HepG2 (cell line): ENCODE data around the gene UBE2E1. TPM values are rescaled to one million over a fixed set of nuclear protein-coding genes. Genes with fewer than 3 reads are reported as not detected.
"Not testable (repeated sequence)": the region's sequence is repeated elsewhere in the genome, so short reads cannot be mapped to it uniquely, and the experiment has no call there.

ENCODE experiments used
- ATAC-seq: fragments of 200-7000 bp; cut with Tn5 transposase; 3 replicates; pipeline ENCODE4 v1.9.1; 2020; ENCODE audit warnings: mild to moderate bottlenecking, moderate library complexity
- BruUV-seq: library from RNA; stranded (reverse); fragments of 400-500 nt; replicated peaks from 2 replicates; lab custom pipeline; 2021; lab: Mats Ljungman, UMichigan
- CTCF ChIA-PET: fragments of 300-600 bp; formaldehyde crosslinking; extraction: SDS; loops from one replicate; lab custom pipeline; 2021; ENCODE audit warnings: low total read pairs, inconsistent platforms, low intra/inter-chr PET ratio; lab: Yijun Ruan, JAX
- POLR2A ChIA-PET: fragments of 350-600 bp; sonication (Branson Sonifier 250); formaldehyde crosslinking; loops from one replicate; lab custom pipeline; 2020; ENCODE audit warnings: antibody characterized with exemption, inconsistent platforms; lab: Yijun Ruan, JAX
- DNase-seq: peaks from one replicate; pipeline ENCODE4 v3.0.0-alpha.2; 2015; ENCODE audit warnings: low spot score
- FAIRE-seq: peaks from 3 replicates; lab custom pipeline; 2011; peaks lifted over from hg19 to GRCh38; lab: Jason Lieb, UNC
- H2AFZ ChIP-seq: one replicate; pipeline ENCODE4 v1.6.1; 2011; ENCODE audit warnings: low read length, inconsistent platforms
- H3K27ac ChIP-seq: fragments of 300-600 bp; 3 replicates; pipeline ENCODE4 v1.8.0; 2011; ENCODE audit warnings: mixed run types, mild to moderate bottlenecking, mixed read lengths, low read length, inconsistent platforms; ENCODE audit not compliant: insufficient read depth; ENCODE audit errors: extremely low read length
- H3K27me3 ChIP-seq, 2 experiments: fragments of 200-600 bp in 1 of 2; 2 replicates in 1 of 2; 3 replicates in 1 of 2; pipeline versions ENCODE4 v1.6.0 to v1.8.0; 2011; ENCODE audit warnings: low read length in 2 of 2, mild to moderate bottlenecking in 2 of 2, moderate library complexity in 2 of 2, inconsistent platforms in 1 of 2; ENCODE audit not compliant: insufficient read depth in 2 of 2, control insufficient read depth in 1 of 2
- H3K36me3 ChIP-seq, 2 experiments: fragments of 200-600 bp in 1 of 2; replicated peaks in 1 of 2; 2 replicates in 1 of 2; 3 replicates in 1 of 2; pipeline versions ENCODE4 v1.5.1 to v1.8.0; 2011; ENCODE audit warnings: low read length in 2 of 2, inconsistent platforms in 1 of 2; ENCODE audit not compliant: insufficient read depth in 2 of 2, control insufficient read depth in 1 of 2
- H3K4me1 ChIP-seq: 2 replicates; pipeline ENCODE4 v1.5.1; 2012; ENCODE audit warnings: low read length, inconsistent platforms; ENCODE audit not compliant: insufficient read depth
- H3K4me2 ChIP-seq: 2 replicates; pipeline ENCODE4 v1.6.0; 2011; ENCODE audit warnings: low read depth, low read length, inconsistent platforms
- H3K4me3 ChIP-seq, 3 experiments: fragments of 200-600 bp in 1 of 3; sonication (generic), shearing (Covaris generic) in 1 of 3; replicated peaks in 1 of 3; 2 replicates each; pipeline ENCODE4 v1.5.1; 2011 to 2016; ENCODE audit warnings: low read length in 3 of 3, inconsistent platforms in 2 of 3, low read depth in 2 of 3, mild to moderate bottlenecking in 2 of 3, control low read depth in 1 of 3, mixed read lengths in 1 of 3; ENCODE audit not compliant: insufficient read depth in 1 of 3
- H3K79me2 ChIP-seq: one replicate; pipeline ENCODE4 v1.6.1; 2011; ENCODE audit warnings: low read length, inconsistent platforms; ENCODE audit not compliant: insufficient read depth
- H3K9ac ChIP-seq: 2 replicates; pipeline ENCODE4 v1.6.0; 2011; ENCODE audit warnings: mild to moderate bottlenecking, low read depth, low read length, inconsistent platforms; ENCODE audit not compliant: insufficient read depth
- H3K9me3 ChIP-seq: 2 replicates; pipeline ENCODE4 v1.5.1; 2012; ENCODE audit warnings: mild to moderate bottlenecking, low read length
- H4K20me1 ChIP-seq: 2 replicates; pipeline ENCODE4 v1.6.0; 2011; ENCODE audit warnings: inconsistent platforms, mild to moderate bottlenecking, low read length, moderate library complexity; ENCODE audit not compliant: insufficient read depth
- POLR2A ChIP-seq, 2 experiments: IDR thresholded peaks; 2 replicates each; pipeline ENCODE4 v1.6.1; 2011; ENCODE audit warnings: low read depth in 2 of 2, low read length in 2 of 2, mild to moderate bottlenecking in 1 of 2, moderate library complexity in 1 of 2; ENCODE audit not compliant: insufficient read depth in 1 of 2
- POLR2AphosphoS5 ChIP-seq: IDR thresholded peaks from 2 replicates; pipeline ENCODE4 v1.6.1; 2012; ENCODE audit warnings: low read depth, low read length
- PPARG ChIP-seq: conservative IDR thresholded peaks from 2 replicates; pipeline ENCODE4 v1.6.1; 2016; ENCODE audit warnings: missing biosample characterization, missing genetic modification reagents
- ZBTB3 ChIP-seq: sonication (generic); formaldehyde crosslinking; IDR thresholded peaks from 2 replicates; pipeline ENCODE4 v1.4.0; 2020; ENCODE audit warnings: low read depth, mild to moderate bottlenecking, moderate library complexity, missing genetic modification reagents, borderline replicate concordance
- ZNF281 ChIP-seq: sonication (generic); formaldehyde crosslinking; IDR thresholded peaks from 2 replicates; pipeline ENCODE4 v1.4.0; 2020; ENCODE audit warnings: missing genetic modification reagents, borderline replicate concordance
- WGBS: methylation state at CpG from one replicate; pipeline ENCODE4 v1.1.6; 2017; ENCODE audit warnings: low lambda C conversion rate; 5-methylcytosine and 5-hydroxymethylcytosine counted together
- in situ Hi-C: cut with HindIII; loops from 2 replicates; pipeline ENCODE4 v1.10.0; 2017; ENCODE audit warnings: low pct_unique_long_range_greater_than_20kb; ENCODE audit not compliant: extremely low pct_ligation_motif_present
- intact Hi-C: fragments of 100-400 bp; cut with micrococcal nuclease; formaldehyde crosslinking; loops from one replicate; pipeline ENCODE4 v1.10.0; 2022; ENCODE audit not compliant: unreplicated experiment
- polyA plus RNA-seq, 8 experiments: library from polyadenylated mRNA; depleted of rRNA in 3 of 8; stranded (reverse) in 7 of 8; unstranded in 1 of 8; fragments of >200 nt; fragmentation: Illumina TruSeq in 4 of 8; extraction: Trizol in 4 of 8; gene quantifications; 2 replicates each; pipeline versions ENCODE4 v1.2.1 to v1.2.3, GENCODE V29; 2011 to 2016; ENCODE audit warnings: low read depth in 4 of 8, missing spikeins in 1 of 8, mixed read lengths in 1 of 8; ENCODE audit not compliant: insufficient read depth in 1 of 8
- total RNA-seq, 5 experiments: library from RNA; depleted of rRNA; stranded (reverse); fragments of >200 nt; fragmentation: Illumina TruSeq; extraction: Trizol; gene quantifications; 2 replicates each; pipeline ENCODE4 v1.2.3, GENCODE V29; 2016; ENCODE audit warnings: low read depth in 1 of 5

UBE2E1 gene
- total and polyA plus RNA-seq, 2 of the 13 experiments (the other 11 are each of a cell fraction or from before 2014, with no cell fraction given): 55.4 to 61.8 TPM

GRCh38 chr3:23917679-23918303 is 112.0 kb downstream of the UBE2E1 start (continued):
- TF ChIP-seq ZNF281 (CRISPR knock-in tag) (peak; percentile 67; the same call in 1 of the 2 replicates), PPARG (0 out of 2 replicates have a peak, but pooled peaks have one; percentile 20), ZBTB3 (CRISPR knock-in tag) (0 out of 2 replicates have a peak, but pooled peaks have one; percentile 2)

GRCh38 chr3:23918331-23918730 is 112.6 kb downstream of the UBE2E1 start:
- H2AFZ ChIP-seq, CTCF ChIA-PET, BruUV-seq, ATAC-seq, FAIRE-seq, in situ Hi-C loops, H3K27me3 ChIP-seq, H3K9me3 ChIP-seq, DNase-seq, intact Hi-C loops, H3K36me3 ChIP-seq: not testable (repeated sequence)
- WGBS: 58% methylated on average over 12 of the region's 12 CpGs
- H3K4me2 ChIP-seq: peak overlapping the region; percentile 90
- H3K27ac ChIP-seq: peak overlapping the region; percentile 81
- POLR2A ChIA-PET: interaction anchor here (1.0 to 3.8 kb wide), 5 partner anchors 9 to 111 kb away, joined by 3 to 72 read pairs (median 14); no protein-coding TSS in a partner anchor
- 0 out of 4 replicates have a peak, but pooled peaks of 1 of the 2 experiments have one; percentile 15 for TF ChIP-seq POLR2A (IDR thresholded peaks at IDR 0.05; ENCODE audit: insufficient read depth in 1 of 2, low read depth in 2 of 2, low read length in 2 of 2)
- peak; percentile 6; the same call in 1 of the 2 replicates for TF ChIP-seq POLR2AphosphoS5
- peak overlapping the region; percentile 95 to 99 (median 98) for H3K4me3 ChIP-seq
- H3K9ac ChIP-seq: peak overlapping the region; percentile 95
- H3K4me1 ChIP-seq: peaks cover 54% of the 10 kb centered on the region
- peaks cover 52% of the 10 kb centered on the region for H3K79me2 ChIP-seq
- peaks cover 34% of the 10 kb centered on the region for H4K20me1 ChIP-seq
